Breast epithelium (tissue), 4 donors: ENCODE data around the gene FASTK. TPM values are rescaled to one million over a fixed set of nuclear protein-coding genes. Genes with fewer than 3 reads are reported as not detected.

Source experiments
- DNase-seq, 2 donors: peaks; one replicate each; pipeline ENCODE4 v3.0.0-alpha.2; 2019; ENCODE audit warnings: low spot score in 2 of 2
- H3K27ac ChIP-seq, 2 donors: fragments of 200-600 bp; sonication (generic) in 1 of 2; one replicate each; pipeline ENCODE4 v1.5.1; 2016 to 2019; ENCODE audit warnings: mild to moderate bottlenecking in 1 of 2
- H3K27me3 ChIP-seq, 2 donors: fragments of 200-600 bp; sonication (generic) in 1 of 2; one replicate each; pipeline versions ENCODE4 v1.5.1 to v1.6.0; 2017 to 2019; ENCODE audit warnings: control low read depth in 1 of 2, mild to moderate bottlenecking in 1 of 2
- H3K36me3 ChIP-seq: fragments of 200-600 bp; one replicate; pipeline ENCODE4 v1.5.1; 2019
- H3K4me1 ChIP-seq, 2 donors: fragments of 200-600 bp; sonication (generic); one replicate each; pipeline ENCODE4 v1.5.1; 2016 to 2019; ENCODE audit warnings: control low read depth in 1 of 2
- H3K4me3 ChIP-seq, 3 donors: fragments of 200-600 bp; sonication (generic); 1 replicate in 2 of 3; 2 replicates in 1 of 3; pipeline ENCODE4 v1.5.1; 2016 to 2019; ENCODE audit warnings: mild to moderate bottlenecking in 3 of 3, moderate library complexity in 2 of 3
- H3K9me3 ChIP-seq, 2 donors: fragments of 200-600 bp; sonication (generic) in 1 of 2; one replicate each; pipeline ENCODE4 v1.5.1; 2016 to 2019; ENCODE audit warnings: control low read depth in 1 of 2
- CTCF ChIP-seq, 3 donors: fragments of 450-650 bp; IDR thresholded peaks; one replicate each; pipeline ENCODE4 v1.5.1; 2016 to 2017; ENCODE audit warnings: antibody characterized with exemption in 3 of 3, mild to moderate bottlenecking in 3 of 3, moderate library complexity in 3 of 3
- POLR2A ChIP-seq: fragments of 450-650 bp; IDR thresholded peaks from one replicate; pipeline ENCODE4 v1.6.1; 2016; ENCODE audit warnings: antibody characterized with exemption, mild to moderate bottlenecking, moderate library complexity
- POLR2AphosphoS5 ChIP-seq, 3 donors: sonication (generic); formaldehyde crosslinking; IDR thresholded peaks; one replicate each; pipeline ENCODE4 v1.6.1; 2017; ENCODE audit warnings: antibody characterized with exemption in 3 of 3
- intact Hi-C: fragments of 100-400 bp; cut with DNase I; formaldehyde crosslinking; loops from one replicate; pipeline ENCODE4 v1.15.1; 2023; ENCODE audit warnings: low total_unique reads
- total RNA-seq, 3 donors: library from RNA; depleted of rRNA; stranded (reverse); fragments of >200 nt; gene quantifications; one replicate each; pipeline ENCODE4 v1.1.0, GENCODE V29; 2016

Gene FASTK
- total RNA-seq, 3 donors from 2014 or later: 45.6 to 63.5 (median 60.0) TPM

GRCh38 chr7:151088019-151088855 is 7.6 kb upstream of the FASTK start:
- Histone ChIP-seq H3K4me3 (peak overlapping the region; percentile 75 to 97 (median 76)), H3K4me1 (peaks cover 11 to 23% of the 10 kb centered on the region in 2 donors), H3K9me3 (no peaks in the 10 kb centered on the region), H3K27ac (peak overlapping the region; percentile 93 to 96), H3K36me3 (no peaks in the 10 kb centered on the region), H3K27me3 (no peaks in the 10 kb centered on the region)
- no peak for TF ChIP-seq POLR2AphosphoS5 (IDR thresholded peaks at IDR 0.05)
- no peak for TF ChIP-seq POLR2A
- TF ChIP-seq CTCF (IDR thresholded peaks at IDR 0.05): no peak
- DNase-seq: no peak
- intact Hi-C loops: no loop called here

- Histone ChIP-seq H3K36me3 (no peaks in the 10 kb centered on the region), H3K9me3 (no peaks in the 10 kb centered on the region), H3K27ac (peak overlapping the region; percentile 93 to 96), H3K4me1 (peaks cover 11 to 25% of the 10 kb centered on the region in 2 donors), H3K27me3 (no peaks in the 10 kb centered on the region), H3K4me3 (peak overlapping the region; percentile 75 to 97 (median 76))
- no peak for TF ChIP-seq POLR2AphosphoS5 (IDR thresholded peaks at IDR 0.05)
- intact Hi-C loops: no loop called here
- DNase-seq: no peak
Measured at GRCh38 chr7:151087245-151088018, 6.8 kb upstream of the FASTK start.

- Histone ChIP-seq H3K27ac (peak overlapping the region; percentile 93 to 96), H3K36me3 (no peaks in the 10 kb centered on the region), H3K4me1 (peaks cover 15 to 32% of the 10 kb centered on the region in 2 donors), H3K4me3 (peak overlapping the region; percentile 75 to 97 (median 76)), H3K9me3 (no peaks in the 10 kb centered on the region), H3K27me3 (no peaks in the 10 kb centered on the region)
- intact Hi-C loops: no loop called here
- TF ChIP-seq CTCF (IDR thresholded peaks at IDR 0.05) (no peak), POLR2A (no peak), POLR2AphosphoS5 (IDR thresholded peaks at IDR 0.05) (peak in 1 of 3 donors; percentile 11)
- DNase-seq: no peak
Measured at GRCh38 chr7:151086802-151087244, 6.2 kb upstream of the FASTK start.

GRCh38 chr7:151085691-151086620 is 5.3 kb upstream of the FASTK start, which contains the start of gene AGAP3:
TSS of gene AGAP3 (plus strand) at chr7:151086475. CDS start at chr7:151086742, 267 bp downstream.
- intact Hi-C loops: no loop called here
- TF ChIP-seq POLR2AphosphoS5 (IDR thresholded peaks at IDR 0.05) (peak in 2 of 3 donors; percentile 57 to 72), POLR2A (no peak), CTCF (IDR thresholded peaks at IDR 0.05) (no peak)
- Histone ChIP-seq H3K36me3 (no peaks in the 10 kb centered on the region), H3K27ac (peak within 1 kb of the TSS; percentile 93 to 96), H3K4me3 (peak within 1 kb of the TSS; percentile 75 to 97 (median 76)), H3K27me3 (no peaks in the 10 kb centered on the region), H3K9me3 (no peaks in the 10 kb centered on the region), H3K4me1 (peaks cover 16 to 40% of the 10 kb centered on the region in 2 donors)
- DNase-seq: peak; percentile 66 to 84

- Histone ChIP-seq H3K27me3 (no peaks in the 10 kb centered on the region), H3K4me1 (peaks cover 13 to 42% of the 10 kb centered on the region in 2 donors), H3K4me3 (peak overlapping the region in 2 of 3 donors; percentile 76 to 97), H3K27ac (peak overlapping the region; percentile 80 to 90), H3K9me3 (no peaks in the 10 kb centered on the region), H3K36me3 (no peaks in the 10 kb centered on the region)
- DNase-seq: no peak
- no peak for TF ChIP-seq POLR2A
- TF ChIP-seq CTCF (IDR thresholded peaks at IDR 0.05): no peak
- no peak for TF ChIP-seq POLR2AphosphoS5 (IDR thresholded peaks at IDR 0.05)
- intact Hi-C loops: no loop called here
Measured at GRCh38 chr7:151085329-151085690, 4.7 kb upstream of the FASTK start.
